CD14-positive monocyte (primary cell): Measurements from ENCODE around the gene IRS1. TPM values are rescaled to one million over a fixed set of nuclear protein-coding genes. Genes with fewer than 3 reads are reported as not detected.

Source experiments
- DNase-seq, 3 donors: peaks; one replicate each; pipeline ENCODE4 v3.0.0-alpha.2; 2011 to 2022
- H2AFZ ChIP-seq: 2 replicates; pipeline ENCODE4 v1.6.0; 2012; ENCODE audit warnings: mild to moderate bottlenecking, low read depth, low read length, inconsistent platforms; ENCODE audit not compliant: insufficient read depth, poor library complexity, severe bottlenecking
- H3K27ac ChIP-seq, 2 donors: 1 replicate in 1 of 2; 2 replicates in 1 of 2; pipeline ENCODE4 v1.5.1; 2012 to 2013; ENCODE audit warnings: low read length in 2 of 2, control low read depth in 1 of 2, inconsistent platforms in 1 of 2, low read depth in 1 of 2, mild to moderate bottlenecking in 1 of 2
- H3K27me3 ChIP-seq, 2 donors: one replicate each; pipeline versions ENCODE4 v1.6.0 to v1.6.1; 2011 to 2013; ENCODE audit warnings: low read length in 2 of 2; ENCODE audit not compliant: control insufficient read depth in 2 of 2, insufficient read depth in 2 of 2
- H3K36me3 ChIP-seq, 2 donors: replicated peaks in 1 of 2; 1 replicate in 1 of 2; 2 replicates in 1 of 2; pipeline versions ENCODE4 v1.5.1 to v1.6.1; 2012 to 2013; ENCODE audit warnings: low read length in 2 of 2, control low read depth in 1 of 2, inconsistent platforms in 1 of 2, mild to moderate bottlenecking in 1 of 2; ENCODE audit not compliant: insufficient read depth in 2 of 2, control insufficient read depth in 1 of 2
- H3K4me1 ChIP-seq, 2 donors: 1 replicate in 1 of 2; 2 replicates in 1 of 2; pipeline versions ENCODE4 v1.5.1 to v1.6.1; 2012 to 2013; ENCODE audit warnings: low read length in 2 of 2, control low read depth in 1 of 2, inconsistent platforms in 1 of 2, mild to moderate bottlenecking in 1 of 2, moderate library complexity in 1 of 2; ENCODE audit not compliant: insufficient read depth in 2 of 2, control insufficient read depth in 1 of 2
- H3K4me2 ChIP-seq: replicated peaks from 2 replicates; pipeline ENCODE3; 2012; ENCODE audit warnings: low read length, moderate library complexity, mild to moderate bottlenecking; ENCODE audit not compliant: poor library complexity, severe bottlenecking; ENCODE audit errors: extremely low read depth
- H3K4me3 ChIP-seq, 3 experiments: fragments of 200-600 bp in 1 of 3; sonication (generic) in 1 of 3; replicated peaks in 1 of 3; 1 replicate in 2 of 3; 2 replicates in 1 of 3; pipeline ENCODE4 v1.5.1; 2011 to 2013; ENCODE audit warnings: low read length in 3 of 3, mild to moderate bottlenecking in 3 of 3, control low read depth in 2 of 3, low read depth in 2 of 3, inconsistent platforms in 1 of 3, moderate library complexity in 1 of 3
- H3K79me2 ChIP-seq: 2 replicates; pipeline ENCODE4 v1.6.0; 2012; ENCODE audit warnings: mild to moderate bottlenecking, control low read depth, inconsistent platforms, low read length, moderate library complexity; ENCODE audit not compliant: insufficient read depth
- H3K9ac ChIP-seq: 2 replicates; pipeline ENCODE4 v1.6.0; 2017; ENCODE audit warnings: low read length, mild to moderate bottlenecking; ENCODE audit not compliant: insufficient read depth, poor library complexity, severe bottlenecking
- H3K9me3 ChIP-seq, 2 donors: replicated peaks in 1 of 2; 1 replicate in 1 of 2; 2 replicates in 1 of 2; pipeline versions ENCODE4 v1.5.1 to v1.6.1; 2012 to 2013; ENCODE audit warnings: low read length in 2 of 2, control low read depth in 1 of 2; ENCODE audit not compliant: control insufficient read depth in 1 of 2, insufficient read depth in 1 of 2
- H4K20me1 ChIP-seq: 2 replicates; pipeline ENCODE4 v1.6.0; 2012; ENCODE audit warnings: mild to moderate bottlenecking, low read length, control low read depth, moderate library complexity; ENCODE audit not compliant: insufficient read depth
- H3K27ac Mint-ChIP-seq, 7 donors: one replicate each; pipeline ENCODE4 v1.8.0; 2020; ENCODE audit warnings: mild to moderate bottlenecking in 7 of 7, mixed read lengths in 7 of 7, moderate library complexity in 6 of 7, inconsistent platforms in 2 of 7
- H3K27me3 Mint-ChIP-seq, 3 donors: one replicate each; pipeline ENCODE4 v1.8.0; 2021 to 2022; ENCODE audit warnings: low read depth in 3 of 3, mild to moderate bottlenecking in 3 of 3, mixed read lengths in 3 of 3, moderate library complexity in 3 of 3, inconsistent platforms in 1 of 3
- H3K36me3 Mint-ChIP-seq, 2 donors: one replicate each; pipeline ENCODE4 v1.8.0; 2020; ENCODE audit warnings: mixed read lengths in 2 of 2, inconsistent platforms in 1 of 2, mild to moderate bottlenecking in 1 of 2
- H3K4me1 Mint-ChIP-seq: one replicate; pipeline ENCODE4 v1.8.0; 2020; ENCODE audit warnings: mild to moderate bottlenecking, mixed read lengths
- H3K4me3 Mint-ChIP-seq, 2 donors: one replicate each; pipeline ENCODE4 v1.8.0; 2020; ENCODE audit warnings: mild to moderate bottlenecking in 2 of 2, mixed read lengths in 2 of 2, moderate library complexity in 1 of 2
- H3K9me3 Mint-ChIP-seq, 7 donors: one replicate each; pipeline ENCODE4 v1.8.0; 2020 to 2022; ENCODE audit warnings: mixed read lengths in 7 of 7, mild to moderate bottlenecking in 6 of 7, moderate library complexity in 6 of 7, inconsistent platforms in 2 of 7
- WGBS: methylation state at CpG from one replicate; pipeline ENCODE4 v1.1.5; 2013; ENCODE audit warnings: missing lambda C conversion rate; ENCODE audit not compliant: insufficient coverage; 5-methylcytosine and 5-hydroxymethylcytosine counted together
- intact Hi-C, 2 donors: fragments of 100-400 bp; cut with micrococcal nuclease; formaldehyde crosslinking; loops; one replicate each; pipeline versions ENCODE4 v1.15.0 to v1.15.1; 2023
- polyA plus RNA-seq, 3 donors: library from polyadenylated mRNA; depleted of rRNA in 1 of 3; unstranded in 2 of 3; stranded (reverse) in 1 of 3; fragments of 300-500 nt in 2 of 3; fragments of >200 nt in 1 of 3; fragmentation: Illumina TruSeq in 2 of 3; gene quantifications; 1 replicate in 2 of 3; 2 replicates in 1 of 3; pipeline ENCODE4 v1.2.3, GENCODE V29; 2012 to 2021
- TF ChIP-seq, protein P1 (sequence below): fragments of 200-600 bp; IDR thresholded peaks from one replicate; pipeline ENCODE4 v1.8.0; 2022; ENCODE audit warnings: antibody characterized with exemption, mild to moderate bottlenecking

IRS1 gene
- polyA plus RNA-seq, 3 donors, result 0.10 to 0.19 TPM; not detected in 1

DNA sequence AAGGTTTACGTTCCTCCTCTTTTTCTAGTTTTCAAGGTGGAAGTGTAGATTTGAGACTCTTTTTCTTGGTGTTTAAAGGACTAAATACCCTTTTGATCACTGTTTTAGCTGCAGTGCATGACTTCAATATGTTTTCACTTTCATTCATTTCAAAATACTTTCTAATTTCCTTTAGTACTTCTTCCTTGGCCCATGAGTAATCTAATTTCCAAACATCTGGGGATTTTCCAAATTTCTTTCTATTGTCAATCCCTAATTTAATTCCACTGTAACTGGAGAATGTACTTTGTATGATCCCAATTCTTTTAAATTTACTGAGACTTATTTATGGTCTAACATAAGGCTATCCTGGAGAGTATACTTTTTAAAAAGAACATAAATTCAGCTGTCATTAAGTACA, 32.4 kb upstream of the IRS1 start:
- peaks cover 12% of the 10 kb centered on the region for H3K4me1 Mint-ChIP-seq
- Histone ChIP-seq H3K79me2 (peaks cover 3% of the 10 kb centered on the region), H3K36me3 (no peaks in the 10 kb centered on the region), H2AFZ (no peak overlapping the region), H3K4me3 (no peak overlapping the region), H3K27ac (no peak overlapping the region), H3K9ac (no peak overlapping the region), H3K27me3 (no peaks in the 10 kb centered on the region), H3K4me2 (no peak overlapping the region), H3K4me1 (peaks cover 17 to 25% of the 10 kb centered on the region in 2 donors), H3K9me3 (no peaks in the 10 kb centered on the region), H4K20me1 (no peaks in the 10 kb centered on the region)
- peaks cover 0 to 5% (median 4%) of the 10 kb centered on the region in 3 donors for H3K27me3 Mint-ChIP-seq
- intact Hi-C loops, result no loop called here
- TF ChIP-seq, protein P1, sequence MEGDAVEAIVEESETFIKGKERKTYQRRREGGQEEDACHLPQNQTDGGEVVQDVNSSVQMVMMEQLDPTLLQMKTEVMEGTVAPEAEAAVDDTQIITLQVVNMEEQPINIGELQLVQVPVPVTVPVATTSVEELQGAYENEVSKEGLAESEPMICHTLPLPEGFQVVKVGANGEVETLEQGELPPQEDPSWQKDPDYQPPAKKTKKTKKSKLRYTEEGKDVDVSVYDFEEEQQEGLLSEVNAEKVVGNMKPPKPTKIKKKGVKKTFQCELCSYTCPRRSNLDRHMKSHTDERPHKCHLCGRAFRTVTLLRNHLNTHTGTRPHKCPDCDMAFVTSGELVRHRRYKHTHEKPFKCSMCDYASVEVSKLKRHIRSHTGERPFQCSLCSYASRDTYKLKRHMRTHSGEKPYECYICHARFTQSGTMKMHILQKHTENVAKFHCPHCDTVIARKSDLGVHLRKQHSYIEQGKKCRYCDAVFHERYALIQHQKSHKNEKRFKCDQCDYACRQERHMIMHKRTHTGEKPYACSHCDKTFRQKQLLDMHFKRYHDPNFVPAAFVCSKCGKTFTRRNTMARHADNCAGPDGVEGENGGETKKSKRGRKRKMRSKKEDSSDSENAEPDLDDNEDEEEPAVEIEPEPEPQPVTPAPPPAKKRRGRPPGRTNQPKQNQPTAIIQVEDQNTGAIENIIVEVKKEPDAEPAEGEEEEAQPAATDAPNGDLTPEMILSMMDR, result no peak
- DNase-seq, result no peak
- H3K4me3 Mint-ChIP-seq, result no peak overlapping the region
- H3K9me3 Mint-ChIP-seq, result peaks cover 0 to 5% (median 0%) of the 10 kb centered on the region in 7 donors
- no CpG with 5 or more reads among the region's 1 CpG for WGBS
- no peak overlapping the region for H3K27ac Mint-ChIP-seq
- H3K36me3 Mint-ChIP-seq, result no peaks in the 10 kb centered on the region

DNA sequence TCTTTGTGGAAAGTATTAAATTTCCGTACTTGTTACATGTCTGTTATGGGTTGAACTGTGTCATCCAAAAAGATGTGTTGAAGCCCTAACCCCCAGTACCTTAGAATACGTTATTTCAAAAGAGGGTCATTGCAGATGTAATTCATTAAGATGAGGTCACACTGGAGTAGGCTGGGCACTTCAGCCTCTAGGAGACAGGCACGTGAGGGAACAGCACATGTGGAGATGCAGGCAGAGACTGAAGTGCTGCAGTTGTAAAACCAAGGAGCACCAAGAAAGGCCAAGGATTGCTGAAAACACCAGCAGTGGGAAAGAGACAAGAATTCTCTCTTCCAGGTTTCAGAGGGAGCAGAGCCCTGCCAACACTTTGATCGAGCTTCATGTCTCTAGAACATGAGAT, 31.6 kb upstream of the IRS1 start:
- H3K79me2 ChIP-seq, result no peaks in the 10 kb centered on the region
- Mint-ChIP-seq H3K4me3 (no peak overlapping the region), H3K9me3 (peaks cover 0 to 5% (median 0%) of the 10 kb centered on the region in 7 donors), H3K4me1 (peaks cover 6% of the 10 kb centered on the region), H3K27me3 (peaks cover 0 to 7% (median 5%) of the 10 kb centered on the region in 3 donors), H3K27ac (no peak overlapping the region), H3K36me3 (no peaks in the 10 kb centered on the region)
- H3K27me3 ChIP-seq, result no peaks in the 10 kb centered on the region
- WGBS, result 100% methylated on average over 2 of the region's 4 CpGs
- no peak overlapping the region for H2AFZ ChIP-seq
- TF ChIP-seq, protein P1, result no peak
- no peaks in the 10 kb centered on the region for H3K36me3 ChIP-seq
- H3K9ac ChIP-seq, result no peak overlapping the region
- H4K20me1 ChIP-seq, result no peaks in the 10 kb centered on the region
- H3K4me2 ChIP-seq, result no peak overlapping the region
- no peak overlapping the region for H3K4me3 ChIP-seq
- H3K4me1 ChIP-seq, result peaks cover 9 to 17% of the 10 kb centered on the region in 2 donors
- no peak for DNase-seq
- intact Hi-C loops, result no loop called here
- H3K27ac ChIP-seq, result no peak overlapping the region
- no peaks in the 10 kb centered on the region for H3K9me3 ChIP-seq
